Activated naive CD8-positive, alpha-beta T cell (primary cell): Measurements from ENCODE around the gene RAD51.
"Not testable (repeated sequence)": the region's sequence is repeated elsewhere in the genome, so short reads cannot be mapped to it uniquely, and the experiment has no call there.

Source experiments
- H3K27ac Mint-ChIP-seq: one replicate; pipeline ENCODE4 v1.8.0; 2021; ENCODE audit warnings: mixed read lengths
- H3K27me3 Mint-ChIP-seq: one replicate; pipeline ENCODE4 v1.8.0; 2021; ENCODE audit warnings: mixed read lengths
- H3K36me3 Mint-ChIP-seq: one replicate; pipeline ENCODE4 v1.8.0; 2021; ENCODE audit warnings: mixed read lengths
- H3K4me1 Mint-ChIP-seq: one replicate; pipeline ENCODE4 v1.8.0; 2021; ENCODE audit warnings: low read depth, mixed read lengths
- H3K4me3 Mint-ChIP-seq: one replicate; pipeline ENCODE4 v1.8.0; 2021; ENCODE audit warnings: mild to moderate bottlenecking, mixed read lengths
- H3K9me3 Mint-ChIP-seq: one replicate; pipeline ENCODE4 v1.8.0; 2021; ENCODE audit warnings: low read depth, mixed read lengths

Gene RAD51

DNA sequence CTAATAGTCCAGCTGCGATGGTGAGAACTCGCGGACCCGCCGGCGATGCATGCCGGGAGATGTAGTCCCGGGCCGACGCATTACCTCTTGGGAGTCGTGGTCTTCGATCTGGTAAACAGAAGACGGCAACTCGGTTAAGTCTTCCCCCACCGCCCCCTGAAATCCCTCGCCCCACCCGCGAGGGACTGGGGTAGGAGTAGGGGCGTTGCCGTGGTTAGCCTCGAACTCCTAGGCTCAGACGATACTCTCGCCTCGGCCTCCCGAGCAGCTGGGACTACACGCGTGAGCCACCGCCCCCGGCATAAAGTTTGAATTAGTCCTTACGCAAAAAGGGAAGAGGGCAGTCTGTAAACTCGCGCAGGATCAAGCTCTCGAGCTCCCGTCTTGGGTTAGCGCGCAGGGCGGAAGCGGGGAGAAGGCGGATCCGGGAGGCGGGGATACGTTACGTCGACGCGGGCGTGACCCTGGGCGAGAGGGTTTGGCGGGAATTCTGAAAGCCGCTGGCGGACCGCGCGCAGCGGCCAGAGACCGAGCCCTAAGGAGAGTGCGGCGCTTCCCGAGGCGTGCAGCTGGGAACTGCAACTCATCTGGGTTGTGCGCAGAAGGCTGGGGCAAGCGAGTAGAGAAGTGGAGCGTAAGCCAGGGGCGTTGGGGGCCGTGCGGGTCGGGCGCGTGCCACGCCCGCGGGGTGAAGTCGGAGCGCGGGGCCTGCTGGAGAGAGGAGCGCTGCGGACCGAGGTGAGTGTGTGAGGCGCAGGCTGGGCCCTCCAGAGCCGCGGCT is at the start of gene RAD51:
Gene RAD51 (plus strand): TSS at position 487 of the 781 bp plus-strand sequence. CDS start 3,585 bp downstream, outside the sequence.
- Mint-ChIP-seq H3K4me3 (peak within 1 kb of the TSS; percentile 97), H3K9me3 (no peaks in the 10 kb centered on the region), H3K4me1 (peaks cover 19% of the 10 kb centered on the region), H3K27ac (peak within 1 kb of the TSS; percentile 95), H3K27me3 (no peaks in the 10 kb centered on the region), H3K36me3 (no peaks in the 10 kb centered on the region)

GRCh38 chr15:40647523-40647922 is 47.5 kb upstream of the RAD51 start:
- no peaks in the 10 kb centered on the region for H3K36me3 Mint-ChIP-seq
- no peaks in the 10 kb centered on the region for H3K9me3 Mint-ChIP-seq
- H3K4me3 Mint-ChIP-seq, result no peak overlapping the region
- H3K27ac Mint-ChIP-seq, result no peak overlapping the region
- H3K27me3 Mint-ChIP-seq, result no peaks in the 10 kb centered on the region
- H3K4me1 Mint-ChIP-seq, result peaks cover 2% of the 10 kb centered on the region

DNA sequence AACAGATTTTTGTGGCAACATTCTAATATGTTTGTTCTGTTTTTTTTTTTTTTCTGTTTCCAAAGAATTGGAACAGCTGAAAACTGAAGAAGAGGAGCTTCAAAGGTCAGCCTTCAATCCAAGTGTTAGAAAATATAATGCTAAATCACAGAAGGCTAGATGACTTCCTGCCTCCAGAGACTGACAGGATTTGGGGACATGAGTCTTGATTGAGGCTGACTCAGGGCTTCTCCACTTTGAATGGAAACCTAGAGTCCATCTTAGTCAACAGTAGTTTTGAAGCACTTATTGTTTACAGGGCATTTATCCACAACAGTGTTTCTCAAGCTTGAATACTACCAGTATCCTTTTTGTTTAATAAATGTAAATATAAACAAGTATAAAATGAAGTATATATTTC is 44.5 kb upstream of the RAD51 start:
- H3K9me3 Mint-ChIP-seq, result no peaks in the 10 kb centered on the region
- H3K27me3 Mint-ChIP-seq, result no peaks in the 10 kb centered on the region
- H3K27ac Mint-ChIP-seq, result no peak overlapping the region
- H3K4me3 Mint-ChIP-seq, result no peak overlapping the region
- peaks cover 2% of the 10 kb centered on the region for H3K4me1 Mint-ChIP-seq
- H3K36me3 Mint-ChIP-seq, result no peaks in the 10 kb centered on the region

DNA sequence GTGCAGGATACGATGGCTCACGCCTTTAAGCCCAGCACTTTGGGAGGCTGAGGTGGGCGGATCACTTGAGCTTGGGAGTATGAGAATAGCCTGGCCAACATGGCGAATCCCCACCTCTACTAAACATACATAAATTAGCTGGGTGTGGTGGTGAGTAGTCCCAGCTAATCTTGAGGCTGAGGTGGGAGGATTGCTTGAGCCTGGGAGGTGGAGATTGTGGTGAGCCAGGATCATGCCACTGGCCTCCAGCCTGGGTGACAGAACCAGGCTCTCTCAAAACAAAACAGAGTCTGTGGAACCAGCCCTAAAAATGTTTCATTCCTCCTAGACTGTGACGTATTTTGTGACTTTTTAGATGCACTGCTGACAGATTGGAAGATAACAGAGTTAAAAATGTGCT is 34.3 kb upstream of the RAD51 start:
- Mint-ChIP-seq H3K27ac (no peak overlapping the region), H3K9me3 (no peaks in the 10 kb centered on the region), H3K4me3 (no peak overlapping the region), H3K4me1 (no peaks in the 10 kb centered on the region), H3K27me3 (no peaks in the 10 kb centered on the region), H3K36me3 (no peaks in the 10 kb centered on the region)

GRCh38 chr15:40664909-40665308 is 30.1 kb upstream of the RAD51 start:
- Mint-ChIP-seq H3K27me3 (no peaks in the 10 kb centered on the region), H3K4me3 (no peak overlapping the region), H3K36me3 (no peaks in the 10 kb centered on the region), H3K9me3 (no peaks in the 10 kb centered on the region), H3K27ac (no peak overlapping the region), H3K4me1 (no peaks in the 10 kb centered on the region)

GRCh38 chr15:40676290-40676689 is 18.7 kb upstream of the RAD51 start:
- not testable (repeated sequence) for H3K27ac Mint-ChIP-seq, H3K9me3 Mint-ChIP-seq, H3K4me3 Mint-ChIP-seq, H3K36me3 Mint-ChIP-seq, H3K27me3 Mint-ChIP-seq, H3K4me1 Mint-ChIP-seq

DNA sequence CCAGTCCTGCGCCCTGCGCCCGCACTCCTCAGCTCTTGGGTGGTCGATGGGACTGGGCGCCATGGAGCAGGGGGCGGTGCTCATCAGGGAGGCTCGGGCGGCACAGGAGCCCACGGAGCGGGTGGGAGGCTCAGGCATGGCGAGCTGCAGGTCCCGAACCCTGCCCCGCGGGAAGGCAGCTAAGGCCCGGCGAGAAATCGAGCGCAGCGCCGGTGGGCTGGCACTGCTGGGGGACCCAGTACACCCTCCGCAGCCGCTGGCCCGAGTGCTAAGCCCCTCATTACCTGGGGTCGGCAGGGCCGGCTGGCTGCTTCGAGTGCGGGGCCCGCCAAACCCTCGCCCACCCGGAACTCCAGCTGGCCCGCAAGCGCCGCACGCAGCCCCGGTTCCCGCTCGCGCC is 18.1 kb upstream of the RAD51 start:
- H3K27me3 Mint-ChIP-seq, H3K36me3 Mint-ChIP-seq, H3K4me1 Mint-ChIP-seq, H3K4me3 Mint-ChIP-seq, H3K27ac Mint-ChIP-seq, H3K9me3 Mint-ChIP-seq: not testable (repeated sequence)

GRCh38 chr15:40680151-40680550 is 14.8 kb upstream of the RAD51 start:
- no peak overlapping the region for H3K4me3 Mint-ChIP-seq
- no peaks in the 10 kb centered on the region for H3K9me3 Mint-ChIP-seq
- H3K36me3 Mint-ChIP-seq, result no peaks in the 10 kb centered on the region
- no peaks in the 10 kb centered on the region for H3K27me3 Mint-ChIP-seq
- H3K27ac Mint-ChIP-seq, result no peak overlapping the region
- H3K4me1 Mint-ChIP-seq, result no peaks in the 10 kb centered on the region

DNA sequence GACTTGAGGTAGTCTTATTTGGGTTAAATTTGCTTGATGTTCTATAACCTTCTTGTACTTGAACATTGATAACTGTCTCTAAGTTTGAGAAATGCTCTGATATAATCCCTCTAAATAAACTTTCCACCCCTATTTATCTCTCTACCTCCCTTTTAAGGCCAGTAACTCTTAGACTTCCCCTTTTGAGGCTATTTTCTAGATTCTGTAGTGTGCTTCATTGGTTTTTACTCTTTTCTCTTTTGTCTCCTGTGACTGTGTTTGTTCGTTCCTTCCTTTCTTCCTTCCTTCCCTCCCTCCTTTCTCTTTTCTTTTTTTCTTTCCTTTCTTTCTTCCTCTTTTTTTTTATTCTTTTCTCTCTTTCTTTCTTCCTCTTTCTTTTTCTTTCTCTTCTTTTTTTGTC is 14.0 kb upstream of the RAD51 start:
- H3K36me3 Mint-ChIP-seq, H3K27ac Mint-ChIP-seq, H3K4me1 Mint-ChIP-seq, H3K9me3 Mint-ChIP-seq, H3K4me3 Mint-ChIP-seq, H3K27me3 Mint-ChIP-seq: not testable (repeated sequence)

GRCh38 chr15:40684381-40684780 is 10.6 kb upstream of the RAD51 start:
- H3K4me1 Mint-ChIP-seq, result no peaks in the 10 kb centered on the region

DNA sequence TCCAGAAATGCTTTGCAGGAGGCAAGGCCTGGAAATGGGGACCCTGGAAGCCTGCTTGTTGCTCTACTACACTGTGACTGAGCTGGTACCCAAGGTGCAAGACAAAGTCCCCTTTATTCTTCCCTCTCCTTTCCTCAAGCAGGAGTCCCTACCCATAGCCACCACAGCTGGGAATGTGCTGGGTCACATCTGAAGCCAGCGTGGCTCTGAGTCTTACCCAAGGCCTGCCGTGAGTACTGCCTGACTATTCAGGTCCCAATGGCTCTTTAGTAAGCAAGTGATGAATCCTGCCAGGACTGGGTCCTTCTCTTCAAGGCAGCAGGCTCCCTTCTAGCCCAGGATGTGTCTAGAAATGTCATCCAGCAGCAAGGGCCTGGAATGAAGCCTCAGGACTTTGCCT is 9.6 kb upstream of the RAD51 start:
- H3K36me3 Mint-ChIP-seq, result no peaks in the 10 kb centered on the region
- no peaks in the 10 kb centered on the region for H3K4me1 Mint-ChIP-seq
- no peak overlapping the region for H3K4me3 Mint-ChIP-seq
- H3K27me3 Mint-ChIP-seq, result no peaks in the 10 kb centered on the region
- no peaks in the 10 kb centered on the region for H3K9me3 Mint-ChIP-seq
- no peak overlapping the region for H3K27ac Mint-ChIP-seq

More at GRCh38 chr15:40684381-40684780, 10.6 kb upstream of the RAD51 start:
- H3K27me3 Mint-ChIP-seq, result no peaks in the 10 kb centered on the region
- H3K4me3 Mint-ChIP-seq, result no peak overlapping the region
- H3K9me3 Mint-ChIP-seq, result no peaks in the 10 kb centered on the region
- H3K36me3 Mint-ChIP-seq, result no peaks in the 10 kb centered on the region
- H3K27ac Mint-ChIP-seq, result no peak overlapping the region

DNA sequence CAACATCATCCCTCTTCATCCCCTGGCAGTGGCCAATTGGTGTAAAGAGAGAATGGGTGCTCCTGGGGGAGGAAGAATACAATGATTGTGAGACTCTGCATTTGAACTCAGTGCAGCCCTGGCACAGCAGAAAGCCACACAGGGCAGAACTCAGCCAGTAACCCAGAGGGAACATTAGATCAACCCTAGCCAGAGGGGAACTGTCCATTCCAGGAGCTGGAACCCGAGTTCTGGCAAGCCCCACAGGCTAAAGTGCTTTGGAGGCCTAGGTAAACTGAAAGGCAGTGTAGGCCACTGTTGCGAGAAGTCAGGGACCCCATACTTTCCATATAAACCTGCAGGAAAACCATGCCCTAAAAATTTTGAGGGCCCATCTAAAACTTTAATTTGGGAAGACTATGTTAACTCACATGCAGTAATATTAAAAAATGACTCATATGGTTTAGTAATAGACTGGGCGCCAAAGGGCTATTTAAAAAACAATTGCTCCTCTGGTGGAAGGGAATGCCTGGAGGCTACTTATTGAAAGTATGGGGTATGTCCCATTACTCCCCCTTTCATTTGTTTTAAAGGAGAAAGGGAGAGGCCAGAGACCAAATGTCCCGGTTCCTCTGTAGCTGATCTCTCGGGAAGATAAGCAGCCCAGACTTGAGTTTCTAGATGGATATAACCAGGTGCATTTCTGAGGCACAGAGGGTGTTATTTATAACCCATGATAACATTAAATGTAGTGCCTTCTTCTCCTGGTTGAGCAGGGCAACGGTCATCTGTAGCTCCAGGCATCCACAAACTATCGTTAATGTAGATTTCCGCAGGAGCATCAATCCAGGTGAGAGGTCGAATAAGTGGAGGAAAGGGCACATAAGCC is 5.8 kb upstream of the RAD51 start:
- Mint-ChIP-seq H3K9me3 (no peaks in the 10 kb centered on the region), H3K27ac (peak overlapping the region; percentile 16), H3K4me3 (no peak overlapping the region), H3K36me3 (no peaks in the 10 kb centered on the region), H3K4me1 (peaks cover 9% of the 10 kb centered on the region), H3K27me3 (no peaks in the 10 kb centered on the region)

- no peaks in the 10 kb centered on the region for H3K9me3 Mint-ChIP-seq
- no peaks in the 10 kb centered on the region for H3K36me3 Mint-ChIP-seq
- H3K27ac Mint-ChIP-seq, result no peak overlapping the region
- H3K27me3 Mint-ChIP-seq, result no peaks in the 10 kb centered on the region
- H3K4me3 Mint-ChIP-seq, result peak overlapping the region; percentile 32
- peaks cover 18% of the 10 kb centered on the region for H3K4me1 Mint-ChIP-seq
Measured at GRCh38 chr15:40691737-40692136, 3.2 kb upstream of the RAD51 start.

- H3K36me3 Mint-ChIP-seq, result no peaks in the 10 kb centered on the region
Measured at GRCh38 chr15:40693904-40694687, 878 bp upstream of the RAD51 start.

DNA sequence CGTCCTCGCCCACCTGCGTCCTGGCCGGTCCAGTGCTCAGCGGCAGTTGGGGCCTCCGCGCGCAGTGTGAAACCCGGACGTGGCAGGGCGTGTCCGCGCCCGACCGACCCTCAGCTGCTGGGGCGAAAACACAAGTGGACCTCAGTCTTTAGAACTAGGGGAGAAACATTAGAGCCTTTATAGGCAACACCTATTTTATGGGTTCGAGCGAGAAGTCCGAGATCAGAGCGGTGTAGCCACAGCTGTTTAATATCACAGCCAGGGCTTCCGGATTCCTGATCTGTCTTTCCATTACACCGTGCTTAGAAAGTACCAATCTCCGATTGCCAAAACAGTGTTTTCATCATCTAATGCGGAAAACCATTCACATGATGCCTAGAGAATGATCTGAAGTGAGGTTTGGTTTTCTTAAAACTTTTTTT is 506 bp downstream of the RAD51 start:
- H3K36me3 Mint-ChIP-seq, result no peaks in the 10 kb centered on the region
- H3K27me3 Mint-ChIP-seq, result no peaks in the 10 kb centered on the region
- H3K27ac Mint-ChIP-seq, result peak overlapping the region; percentile 95
- peak overlapping the region; percentile 97 for H3K4me3 Mint-ChIP-seq
- no peaks in the 10 kb centered on the region for H3K9me3 Mint-ChIP-seq
- peaks cover 19% of the 10 kb centered on the region for H3K4me1 Mint-ChIP-seq

More at GRCh38 chr15:40693904-40694687, 878 bp upstream of the RAD51 start:
- Mint-ChIP-seq H3K4me1 (peaks cover 19% of the 10 kb centered on the region), H3K27ac (peak overlapping the region; percentile 95), H3K4me3 (peak overlapping the region; percentile 97), H3K27me3 (no peaks in the 10 kb centered on the region), H3K9me3 (no peaks in the 10 kb centered on the region)
